Mammary epithelial cell (primary cell): ENCODE measurements around the gene NMNAT3.

Source experiments
- CTCF ChIP-seq, 2 donors: IDR thresholded peaks in 1 of 2; conservative IDR thresholded peaks in 1 of 2; 2 replicates each; pipeline ENCODE4 v1.5.1; 2011 to 2012; ENCODE audit warnings: inconsistent platforms in 2 of 2, low read length in 2 of 2, mild to moderate bottlenecking in 2 of 2, control low read depth in 1 of 2, low read depth in 1 of 2; ENCODE audit not compliant: insufficient read depth in 1 of 2; ENCODE audit errors: extremely low read depth in 1 of 2
- EZH2 ChIP-seq: IDR thresholded peaks from 2 replicates; pipeline ENCODE4 v1.6.1; 2012; ENCODE audit warnings: low read length, inconsistent platforms, borderline replicate concordance

- TF ChIP-seq CTCF (conservative IDR thresholded peaks at IDR 0.05 in 1 of 2, IDR thresholded peaks at IDR 0.05 in 1 of 2; ENCODE audit: extremely low read depth in 1 of 2, insufficient read depth in 1 of 2, low read depth in 1 of 2, low read length in 2 of 2) (no peak), EZH2 (no peak)
These were observed 156.0 kb downstream of the NMNAT3 start for GRCh38 chr3:139521816-139522215.
